Esophagus squamous epithelium (tissue), 5 donors: ENCODE data around the gene CNST. TPM values are rescaled to one million over a fixed set of nuclear protein-coding genes. Genes with fewer than 3 reads are reported as not detected.
A peak's percentile ranks its signal among the peaks of the same experiment; 100 is the strongest.

Experiments
- DNase-seq: peaks from one replicate; lab custom pipeline; 2025; lab: John Stamatoyannopoulos, UW
- H3K27ac ChIP-seq, 4 donors: fragments of 200-600 bp; sonication (generic); one replicate each; pipeline ENCODE4 v1.5.1; 2016 to 2019; ENCODE audit warnings: mild to moderate bottlenecking in 1 of 4
- H3K27me3 ChIP-seq, 4 donors: fragments of 200-600 bp; sonication (generic); 1 replicate in 3 of 4; 2 replicates in 1 of 4; pipeline versions ENCODE4 v1.5.1 to v1.6.0; 2017 to 2021; ENCODE audit warnings: antibody characterized with exemption in 1 of 4
- H3K36me3 ChIP-seq, 3 donors: fragments of 200-600 bp; sonication (generic); one replicate each; pipeline ENCODE4 v1.5.1; 2016 to 2019
- H3K4me1 ChIP-seq, 3 donors: fragments of 200-600 bp; sonication (generic); one replicate each; pipeline ENCODE4 v1.5.1; 2017 to 2019
- H3K4me3 ChIP-seq, 4 donors: fragments of 200-600 bp; sonication (generic); 1 replicate in 3 of 4; 2 replicates in 1 of 4; pipeline ENCODE4 v1.5.1; 2016 to 2019; ENCODE audit warnings: mild to moderate bottlenecking in 2 of 4, moderate library complexity in 1 of 4
- H3K9me3 ChIP-seq, 3 donors: fragments of 200-600 bp; sonication (generic); one replicate each; pipeline ENCODE4 v1.5.1; 2016 to 2019
- CTCF ChIP-seq, 6 experiments: fragments of 450-650 bp in 4 of 6; fragments of 200-600 bp in 2 of 6; sonication (generic) in 2 of 6; IDR thresholded peaks; one replicate each; pipeline ENCODE4 v1.5.1; 2016 to 2019; ENCODE audit warnings: antibody characterized with exemption in 6 of 6, mild to moderate bottlenecking in 4 of 6, moderate library complexity in 4 of 6
- POLR2A ChIP-seq, 4 donors: fragments of 450-650 bp; IDR thresholded peaks; one replicate each; pipeline ENCODE4 v1.6.1; 2017; ENCODE audit warnings: antibody characterized with exemption in 4 of 4, mild to moderate bottlenecking in 4 of 4, moderate library complexity in 3 of 4
- WGBS, 2 donors: methylation state at CpG; one replicate each; pipeline ENCODE4 v1.1.5; 2018; 5-methylcytosine and 5-hydroxymethylcytosine counted together
- intact Hi-C: fragments of 100-400 bp; cut with DNase I; formaldehyde crosslinking; loops from one replicate; pipeline ENCODE4 v1.15.0; 2022
- total RNA-seq, 4 donors: library from RNA; depleted of rRNA; stranded (reverse); fragments of >200 nt; gene quantifications; one replicate each; pipeline ENCODE4 v1.1.0, GENCODE V29; 2016
- donor health status: DM: yes; HTN: yes; CAD: no.

CNST gene
- total RNA-seq, 4 donors from 2014 or later = 7.5 to 31.5 (median 12.4) TPM

DNA sequence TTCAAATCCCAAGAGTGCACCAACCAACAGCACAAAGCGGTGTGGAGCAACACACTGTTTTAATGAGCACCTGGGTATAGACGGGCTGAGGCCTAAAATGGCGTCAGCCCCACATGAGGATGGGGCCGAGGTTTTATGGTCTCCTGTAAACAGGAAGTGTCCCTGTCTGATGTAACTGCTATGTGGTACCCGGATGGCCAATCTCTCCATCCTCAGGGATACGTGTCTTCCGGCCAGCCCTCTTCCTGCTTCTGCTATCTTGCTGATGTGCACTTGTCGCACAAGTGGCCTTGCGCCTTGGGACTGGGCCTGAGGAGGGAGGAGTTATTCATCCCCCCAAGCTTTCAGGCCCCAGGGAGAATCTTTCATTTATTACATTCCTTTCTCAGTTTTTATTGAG, 73.5 kb downstream of the CNST start:
- no peak for DNase-seq
- TF ChIP-seq CTCF (IDR thresholded peaks at IDR 0.05) (no peak), POLR2A (IDR thresholded peaks at IDR 0.05) (no peak)
- Histone ChIP-seq H3K27me3 (no peaks in the 10 kb centered on the region), H3K4me3 (no peak overlapping the region), H3K27ac (peak overlapping the region in 3 of 4 donors; percentile 26 to 54 (median 38)), H3K36me3 (peaks cover 0 to 71% (median 8%) of the 10 kb centered on the region in 3 donors), H3K4me1 (peaks cover 0 to 18% (median 0%) of the 10 kb centered on the region in 3 donors), H3K9me3 (no peaks in the 10 kb centered on the region)
- WGBS, 2 donors = 83 to 85% methylated on average over 8 to 9 of the region's 9 CpGs
- intact Hi-C loops = no loop called here

DNA sequence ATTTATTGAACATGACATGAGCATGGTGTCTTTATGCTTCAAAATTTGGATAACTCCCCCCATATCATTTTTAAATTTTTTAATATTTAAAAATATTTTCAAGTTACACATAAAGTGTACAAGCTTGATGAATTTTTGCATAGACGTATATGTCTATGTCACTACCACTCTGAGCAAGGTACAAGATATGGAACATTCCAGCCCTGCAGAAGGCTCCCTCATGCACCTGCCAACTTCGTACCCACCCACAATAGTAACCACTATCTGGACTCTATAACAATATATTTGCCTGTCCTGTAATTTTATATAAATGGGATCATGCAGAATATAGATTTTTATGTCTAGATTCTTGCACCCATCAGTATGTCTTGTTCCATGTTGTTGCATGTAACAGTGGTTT, 74.5 kb downstream of the CNST start:
- intact Hi-C loops = no loop called here
- Histone ChIP-seq H3K27me3 (no peaks in the 10 kb centered on the region), H3K27ac (peak overlapping the region in 1 of 4 donors; percentile 38)

DNA sequence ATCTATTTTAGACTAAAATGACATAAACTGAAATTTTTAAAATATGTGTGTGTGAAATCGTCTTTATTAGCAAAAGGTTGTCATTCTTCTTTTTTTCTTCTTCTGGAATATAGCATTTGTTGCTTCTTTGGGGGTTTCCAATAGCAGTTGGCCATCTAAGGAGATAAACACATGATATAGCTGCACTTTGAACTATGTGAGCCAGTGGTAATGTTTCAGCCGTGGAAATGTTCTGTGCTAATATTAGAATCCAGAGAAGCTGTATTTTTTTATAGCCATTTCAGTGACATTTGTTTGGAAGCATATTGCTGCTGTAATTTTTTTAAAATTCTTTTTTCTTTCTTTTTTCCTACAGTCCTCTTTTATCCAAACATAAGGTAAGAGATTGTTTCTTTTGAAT, 75.1 kb downstream of the CNST start:
- intact Hi-C loops = no loop called here
- H3K36me3 ChIP-seq = peaks cover 0 to 76% (median 8%) of the 10 kb centered on the region in 3 donors
- peaks cover 0 to 18% (median 0%) of the 10 kb centered on the region in 3 donors for H3K4me1 ChIP-seq
- no peaks in the 10 kb centered on the region for H3K27me3 ChIP-seq
- H3K27ac ChIP-seq = peak overlapping the region in 1 of 4 donors; percentile 4
- no peaks in the 10 kb centered on the region for H3K9me3 ChIP-seq
- no peak overlapping the region for H3K4me3 ChIP-seq
- TF ChIP-seq POLR2A (IDR thresholded peaks at IDR 0.05) (no peak), CTCF (IDR thresholded peaks at IDR 0.05) (no peak)
- WGBS, 2 donors = 52 to 75% methylated on average over 2 of the region's 2 CpGs
- no peak for DNase-seq

More for the DNA sequence above, 74.5 kb downstream of the CNST start:
- Histone ChIP-seq H3K4me1 (peaks cover 0 to 18% (median 0%) of the 10 kb centered on the region in 3 donors), H3K4me3 (no peak overlapping the region), H3K9me3 (no peaks in the 10 kb centered on the region), H3K36me3 (peaks cover 0 to 73% (median 8%) of the 10 kb centered on the region in 3 donors)
- no peak for DNase-seq
- whole genome bisulfite sequencing, 2 donors = 89 to 91% methylated on average over 2 of the region's 2 CpGs
- TF ChIP-seq CTCF (IDR thresholded peaks at IDR 0.05) (no peak), POLR2A (IDR thresholded peaks at IDR 0.05) (no peak)

- 97 to 100% methylated on average over 3 to 6 of the region's 6 CpGs for WGBS, 2 donors
- Histone ChIP-seq H3K4me1 (peaks cover 0 to 26% (median 0%) of the 10 kb centered on the region in 3 donors), H3K27me3 (no peaks in the 10 kb centered on the region), H3K9me3 (no peaks in the 10 kb centered on the region), H3K4me3 (no peak overlapping the region), H3K27ac (no peak overlapping the region), H3K36me3 (peaks cover 6 to 76% (median 10%) of the 10 kb centered on the region in 3 donors)
- DNase-seq = no peak
- intact Hi-C loops = no loop called here
- TF ChIP-seq CTCF (IDR thresholded peaks at IDR 0.05) (no peak), POLR2A (IDR thresholded peaks at IDR 0.05) (no peak)
These were observed 76.5 kb downstream of the CNST start for GRCh38 chr1:246642719-246643118.

GRCh38 chr1:246647113-246647512, 80.9 kb downstream of the CNST start:
- Histone ChIP-seq H3K27ac (peak overlapping the region in 3 of 4 donors; percentile 38 to 46 (median 40)), H3K4me1 (peaks cover 0 to 23% (median 0%) of the 10 kb centered on the region in 3 donors), H3K4me3 (no peak overlapping the region), H3K9me3 (no peaks in the 10 kb centered on the region), H3K27me3 (no peaks in the 10 kb centered on the region), H3K36me3 (peaks cover 4 to 96% (median 10%) of the 10 kb centered on the region in 3 donors)
- TF ChIP-seq POLR2A (IDR thresholded peaks at IDR 0.05) (no peak), CTCF (IDR thresholded peaks at IDR 0.05) (peak in 2 of 6 experiments; percentile 21 to 23)
- intact Hi-C loops = no loop called here
- WGBS, 2 donors = 63% methylated on average over 3 to 8 of the region's 10 CpGs
- no peak for DNase-seq
